ENCODE results near the gene TRAF3IP3. TPM values are rescaled to one million over a fixed set of nuclear protein-coding genes. Genes with fewer than 3 reads are reported as not detected.

The TRAF3IP3 gene
- total RNA-seq, 1 experiment from 2014 or later = not detected

DNA sequence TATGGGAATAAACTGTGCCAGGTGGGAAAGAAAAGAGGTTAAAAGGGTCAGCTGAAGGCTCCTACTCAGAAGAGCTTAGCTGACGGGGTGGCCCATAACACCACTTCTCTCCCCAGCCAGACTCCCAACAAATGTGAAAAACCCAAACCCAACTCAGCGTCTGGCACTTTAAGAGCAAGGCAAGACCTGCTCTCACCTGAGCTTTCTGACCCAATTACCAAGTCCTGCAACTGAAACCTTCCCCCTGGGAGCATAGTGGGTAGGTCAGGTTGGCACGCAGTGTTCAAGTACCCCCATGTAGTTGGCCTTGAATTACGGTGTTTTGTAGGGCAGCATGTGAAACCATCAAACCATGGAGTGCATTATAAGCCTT, 46.9 kb downstream of the TRAF3IP3 start:
- no peak for TF ChIP-seq EZH2 (IDR thresholded peaks at IDR 0.05; ENCODE audit: low read depth)
- TF ChIP-seq, protein P1, sequence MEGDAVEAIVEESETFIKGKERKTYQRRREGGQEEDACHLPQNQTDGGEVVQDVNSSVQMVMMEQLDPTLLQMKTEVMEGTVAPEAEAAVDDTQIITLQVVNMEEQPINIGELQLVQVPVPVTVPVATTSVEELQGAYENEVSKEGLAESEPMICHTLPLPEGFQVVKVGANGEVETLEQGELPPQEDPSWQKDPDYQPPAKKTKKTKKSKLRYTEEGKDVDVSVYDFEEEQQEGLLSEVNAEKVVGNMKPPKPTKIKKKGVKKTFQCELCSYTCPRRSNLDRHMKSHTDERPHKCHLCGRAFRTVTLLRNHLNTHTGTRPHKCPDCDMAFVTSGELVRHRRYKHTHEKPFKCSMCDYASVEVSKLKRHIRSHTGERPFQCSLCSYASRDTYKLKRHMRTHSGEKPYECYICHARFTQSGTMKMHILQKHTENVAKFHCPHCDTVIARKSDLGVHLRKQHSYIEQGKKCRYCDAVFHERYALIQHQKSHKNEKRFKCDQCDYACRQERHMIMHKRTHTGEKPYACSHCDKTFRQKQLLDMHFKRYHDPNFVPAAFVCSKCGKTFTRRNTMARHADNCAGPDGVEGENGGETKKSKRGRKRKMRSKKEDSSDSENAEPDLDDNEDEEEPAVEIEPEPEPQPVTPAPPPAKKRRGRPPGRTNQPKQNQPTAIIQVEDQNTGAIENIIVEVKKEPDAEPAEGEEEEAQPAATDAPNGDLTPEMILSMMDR (conservative IDR thresholded peaks at IDR 0.05) = no peak
- DNase-seq = no peak
- Histone ChIP-seq H3K79me2 (ENCODE audit: low read depth) (peaks cover 38% of the 10 kb centered on the region), H3K36me3 (ENCODE audit: low read depth) (no peaks in the 10 kb centered on the region; the same call in 1 of the 2 replicates), H3K4me1 (replicated peaks; ENCODE audit: insufficient read depth) (peaks cover 33% of the 10 kb centered on the region), H3K4me2 (no peak overlapping the region), H3K9me2 (ENCODE audit: insufficient read depth) (no peaks in the 10 kb centered on the region), H3F3A (ENCODE audit: insufficient read depth, low read depth) (peaks cover 12% of the 10 kb centered on the region; the same call in 1 of the 2 replicates), H2AFZ (no peak overlapping the region), H4K20me1 (ENCODE audit: insufficient read depth) (no peaks in the 10 kb centered on the region; the same call in 1 of the 2 replicates), H3K9me3 (ENCODE audit: insufficient read depth, low read depth) (no peaks in the 10 kb centered on the region), H3K4me3 (no peak overlapping the region), H3K27me3 (ENCODE audit: insufficient read depth, low read depth) (no peaks in the 10 kb centered on the region), H3K27ac (no peak overlapping the region)
- intact Hi-C loops (cut with micrococcal nuclease; ENCODE audit: unreplicated experiment) = loop anchor here (5.0 kb wide), 1 partner anchor 40 kb away; no protein-coding TSS in a partner anchor
- CTCF ChIA-PET = no interaction called here
- BruUV-seq (replicated peaks) = no TSS peak
- POLR2A ChIA-PET (ENCODE audit: unreplicated experiment) = no interaction called here

DNA sequence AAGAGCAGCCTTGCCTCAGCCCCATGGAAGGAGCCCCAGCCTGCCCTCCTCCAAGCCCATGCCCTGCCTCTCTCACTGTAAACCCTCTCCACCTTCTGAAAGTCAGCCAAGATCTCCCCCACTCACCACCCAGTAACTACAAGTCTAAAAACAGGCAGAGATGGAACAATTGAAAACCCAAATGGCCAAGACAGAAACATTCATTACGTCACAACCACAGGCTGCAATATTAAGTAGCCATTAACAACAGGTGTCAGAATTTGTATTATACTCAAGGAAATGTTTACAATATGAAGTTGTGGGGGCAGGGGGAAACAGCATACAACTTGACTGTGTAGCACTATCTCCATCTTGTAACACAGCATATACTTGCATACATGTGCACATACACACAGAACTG, 47.7 kb downstream of the TRAF3IP3 start:
- 0 out of 2 replicates have a peak overlapping the region, but pooled peaks have one; percentile 82 for H3K4me2 ChIP-seq
- intact Hi-C loops (cut with micrococcal nuclease; ENCODE audit: unreplicated experiment) = loop anchor here (5.0 kb wide), 1 partner anchor 39 kb away; no protein-coding TSS in a partner anchor
- no peaks in the 10 kb centered on the region for H3K27me3 ChIP-seq (ENCODE audit: insufficient read depth, low read depth)
- no peak overlapping the region for H2AFZ ChIP-seq
- H3K27ac ChIP-seq = no peak overlapping the region
- TF ChIP-seq, protein P1 (conservative IDR thresholded peaks at IDR 0.05) = no peak
- TF ChIP-seq EZH2 (IDR thresholded peaks at IDR 0.05; ENCODE audit: low read depth) = no peak
- DNase-seq = no peak
- ChIA-PET CTCF (interaction anchor here (0.5 kb wide), 1 partner anchor 71 kb away, joined by 3 read pairs; no protein-coding TSS in a partner anchor), POLR2A (ENCODE audit: unreplicated experiment) (no interaction called here)
- no TSS peak for BruUV-seq (replicated peaks)
- no peaks in the 10 kb centered on the region; the same call in 1 of the 2 replicates for H3K36me3 ChIP-seq (ENCODE audit: low read depth)
- peaks cover 40% of the 10 kb centered on the region for H3K4me1 ChIP-seq (replicated peaks; ENCODE audit: insufficient read depth)
- H4K20me1 ChIP-seq (ENCODE audit: insufficient read depth) = no peaks in the 10 kb centered on the region; the same call in 1 of the 2 replicates
- peaks cover 38% of the 10 kb centered on the region for H3K79me2 ChIP-seq (ENCODE audit: low read depth)
- H3K9me3 ChIP-seq (ENCODE audit: insufficient read depth, low read depth) = no peaks in the 10 kb centered on the region
- H3K9me2 ChIP-seq (ENCODE audit: insufficient read depth) = no peaks in the 10 kb centered on the region
- peaks cover 19% of the 10 kb centered on the region; the same call in 1 of the 2 replicates for H3F3A ChIP-seq (ENCODE audit: insufficient read depth, low read depth)
- no peak overlapping the region for H3K4me3 ChIP-seq

DNA sequence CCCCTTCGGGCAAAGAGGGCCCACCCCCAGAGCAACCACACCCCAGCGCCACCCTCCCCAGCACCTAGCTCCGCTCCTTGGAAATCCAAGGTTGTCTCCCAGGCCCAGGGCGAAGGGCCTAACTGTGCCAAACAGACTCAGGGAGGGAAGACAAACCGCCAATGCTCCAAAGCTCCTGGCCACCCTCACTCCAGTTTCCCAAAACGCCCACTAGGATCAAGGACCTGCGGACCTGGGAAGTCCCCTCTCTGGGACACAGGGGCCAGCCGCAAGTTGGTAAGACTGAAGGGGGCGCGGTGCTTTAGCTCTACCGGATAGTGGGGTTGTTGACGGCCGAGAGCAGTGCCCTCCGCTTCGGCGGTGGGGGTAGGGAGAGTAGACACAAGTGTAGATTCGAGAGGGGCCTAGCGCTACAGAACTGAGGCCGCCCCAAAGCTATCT, 49.5 kb downstream of the TRAF3IP3 start:
- Histone ChIP-seq H3K36me3 (ENCODE audit: low read depth) (no peaks in the 10 kb centered on the region), H3F3A (ENCODE audit: insufficient read depth, low read depth) (peaks cover 20% of the 10 kb centered on the region; the same call in 1 of the 2 replicates), H4K20me1 (ENCODE audit: insufficient read depth) (no peaks in the 10 kb centered on the region; the same call in 1 of the 2 replicates), H3K27ac (no peak overlapping the region; the same call in 1 of the 2 replicates), H3K79me2 (ENCODE audit: low read depth) (peaks cover 38% of the 10 kb centered on the region), H3K4me3 (peak overlapping the region; percentile 78), H3K9me3 (ENCODE audit: insufficient read depth, low read depth) (no peaks in the 10 kb centered on the region), H3K9me2 (ENCODE audit: insufficient read depth) (no peaks in the 10 kb centered on the region), H3K4me1 (replicated peaks; ENCODE audit: insufficient read depth) (peaks cover 41% of the 10 kb centered on the region), H2AFZ (peak overlapping the region; percentile 90), H3K27me3 (ENCODE audit: insufficient read depth, low read depth) (no peaks in the 10 kb centered on the region), H3K4me2 (peak overlapping the region; percentile 82)
- TF ChIP-seq, protein P1 (conservative IDR thresholded peaks at IDR 0.05) = no peak
- TF ChIP-seq EZH2 (IDR thresholded peaks at IDR 0.05; ENCODE audit: low read depth) = no peak
- POLR2A ChIA-PET (ENCODE audit: unreplicated experiment) = interaction anchor here (0.5 to 1.0 kb wide), 10 partner anchors 17 to 268 kb away, joined by 3 to 40 read pairs (median 6); partner anchors contain the start of genes C1orf74 and LAMB3
- intact Hi-C loops (cut with micrococcal nuclease; ENCODE audit: unreplicated experiment) = no loop called here
- TSS peak; percentile 42 for BruUV-seq (replicated peaks)
- CTCF ChIA-PET = interaction anchor here (0.6 to 2.2 kb wide), 2 partner anchors 18 to 59 kb away, joined by 6 to 11 read pairs; no protein-coding TSS in a partner anchor
- DNase-seq = peak in 1 of 2 experiments; percentile 21
